EL (cell line): ENCODE results near the gene IL1RAPL2.
"Not testable (repeated sequence)": the region's sequence is repeated elsewhere in the genome, so short reads cannot be mapped to it uniquely, and the experiment has no call there.

Source experiments
- DNase-seq: peaks from one replicate; pipeline ENCODE4 v3.0.0-alpha.2; 2016

The IL1RAPL2 gene

DNA sequence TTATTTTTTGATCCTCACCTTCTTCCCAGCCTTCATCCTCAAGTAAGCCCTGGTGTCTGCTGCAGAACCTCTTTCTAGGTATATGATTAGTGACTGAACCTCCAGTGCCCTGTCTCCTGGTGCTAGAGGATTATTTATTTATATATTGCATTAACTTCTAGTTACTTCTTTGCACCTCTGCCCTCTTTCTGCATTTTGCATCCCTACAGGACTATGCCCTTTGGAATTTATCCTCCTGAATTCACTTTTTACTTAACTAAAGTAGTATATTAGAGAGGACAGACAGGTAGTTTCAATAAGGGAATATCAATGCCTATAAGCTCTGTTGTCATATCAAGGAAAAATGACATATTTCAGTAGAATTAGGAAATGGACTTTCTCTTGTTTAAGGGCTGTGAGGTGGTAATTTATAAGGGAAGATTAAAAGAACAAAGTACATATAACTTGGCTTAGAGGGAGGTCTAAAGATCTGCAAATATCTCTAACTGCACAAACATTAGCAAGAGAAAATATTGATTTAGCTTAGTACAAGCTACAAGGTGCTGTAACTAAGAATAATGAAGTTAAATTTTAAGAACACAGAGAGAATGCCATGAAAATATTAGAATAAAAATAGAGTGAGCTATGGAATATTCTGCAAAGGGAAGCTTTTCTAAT, 472.8 kb downstream of the IL1RAPL2 start:
- no peak for DNase-seq

DNA sequence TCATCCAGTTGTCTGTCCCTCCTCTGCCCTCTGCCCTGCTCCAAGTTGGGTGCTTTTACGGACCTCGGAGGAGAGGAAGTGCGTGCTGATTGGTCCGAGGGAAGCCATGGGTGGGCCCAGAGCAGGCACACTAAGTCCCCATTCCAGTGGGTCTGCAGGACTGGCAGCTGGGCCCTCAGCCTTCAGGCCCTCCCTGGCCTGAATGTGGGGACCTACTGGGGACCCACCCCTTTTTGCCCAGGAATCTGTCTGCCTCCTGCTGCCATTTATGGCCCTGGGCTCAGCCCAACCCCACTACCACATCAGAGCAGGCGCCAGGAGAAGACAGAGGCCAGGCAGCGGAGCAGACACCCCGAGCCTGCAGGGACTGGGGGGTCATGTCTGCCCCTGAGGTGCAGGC, 484.9 kb downstream of the IL1RAPL2 start:
- DNase-seq, result no peak

GRCh38 chrX:105051364-105051763, 485.4 kb downstream of the IL1RAPL2 start:
- no peak for DNase-seq

- DNase-seq, result no peak
Observed at GRCh38 chrX:105052926-105053325, 486.9 kb downstream of the IL1RAPL2 start.

DNA sequence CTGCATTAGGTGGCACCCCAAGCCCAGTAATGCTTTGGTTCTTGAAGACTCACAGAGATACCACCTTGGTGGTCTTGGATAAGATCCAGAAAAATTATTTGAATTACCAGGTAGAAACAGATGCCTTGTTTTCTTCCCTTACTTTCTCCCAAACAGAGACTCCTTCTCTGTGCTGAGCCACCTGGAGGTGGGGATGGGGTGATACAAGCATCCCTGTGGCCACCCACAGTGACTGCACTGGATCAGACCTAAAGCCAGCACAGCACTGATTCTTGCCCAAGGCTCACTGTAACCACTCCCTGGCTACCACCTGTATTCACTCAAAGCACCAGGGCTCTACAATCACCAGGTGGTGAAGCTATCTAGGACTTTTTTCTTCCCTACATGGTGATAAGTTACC, 497.7 kb downstream of the IL1RAPL2 start:
- DNase-seq, result no peak

DNA sequence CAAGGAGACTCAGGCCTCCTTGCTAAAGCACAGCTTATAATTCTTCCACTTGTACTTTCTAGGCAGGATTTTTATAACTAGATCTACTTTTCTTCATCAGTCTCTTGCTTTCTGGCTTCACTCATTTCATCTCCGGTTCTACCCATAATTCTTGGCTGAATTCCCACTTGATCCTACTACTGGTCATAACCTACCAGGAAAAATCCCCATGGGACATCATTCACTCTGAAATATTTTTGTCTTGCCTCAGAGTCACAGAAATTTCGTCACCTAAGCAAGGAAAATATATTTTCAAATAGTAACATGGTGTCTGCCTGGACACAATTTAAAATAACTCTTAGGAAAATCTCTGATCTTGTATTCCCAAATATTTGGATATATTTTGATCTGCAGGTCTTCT, 532.2 kb downstream of the IL1RAPL2 start:
- no peak for DNase-seq

DNA sequence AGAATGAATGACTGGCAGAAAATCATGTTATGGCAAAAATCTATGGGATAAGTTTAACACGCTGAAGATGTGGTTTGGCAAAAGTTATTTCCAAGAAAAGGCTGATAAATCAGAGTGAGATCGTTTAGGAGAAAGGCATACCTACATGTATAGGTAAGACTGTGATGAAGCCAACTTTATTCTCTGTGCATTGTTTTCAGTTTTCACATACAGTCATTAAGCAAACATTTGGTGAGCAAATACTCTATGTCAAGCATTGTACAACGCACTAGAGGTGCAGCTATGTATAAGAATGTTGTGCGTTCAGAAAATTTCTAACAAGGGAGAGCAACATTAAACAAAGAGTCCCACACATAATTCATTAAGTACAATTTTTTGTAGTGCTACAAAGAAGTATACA, 532.8 kb downstream of the IL1RAPL2 start:
- no peak for DNase-seq

DNA sequence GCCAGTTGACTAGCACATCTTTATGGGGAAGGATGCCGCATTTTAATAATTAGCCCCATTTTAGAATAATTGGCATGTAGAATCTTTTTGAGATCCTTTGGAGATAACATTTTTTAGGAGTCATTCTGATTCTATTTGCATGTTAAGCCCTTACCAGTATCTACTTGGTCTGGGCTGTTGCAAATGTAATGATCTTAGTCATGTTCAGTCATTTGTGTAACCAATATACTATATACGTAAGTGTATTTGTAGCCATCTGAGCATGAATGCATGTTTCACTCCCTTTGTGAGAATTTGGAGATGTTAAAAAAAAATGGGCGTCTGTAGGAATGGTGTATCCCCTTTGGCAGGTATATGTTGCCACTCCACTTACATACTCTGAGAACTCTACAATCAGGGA, 535.4 kb downstream of the IL1RAPL2 start:
- no peak for DNase-seq

GRCh38 chrX:105109936-105110335, 543.9 kb downstream of the IL1RAPL2 start:
- DNase-seq, result no peak

DNA sequence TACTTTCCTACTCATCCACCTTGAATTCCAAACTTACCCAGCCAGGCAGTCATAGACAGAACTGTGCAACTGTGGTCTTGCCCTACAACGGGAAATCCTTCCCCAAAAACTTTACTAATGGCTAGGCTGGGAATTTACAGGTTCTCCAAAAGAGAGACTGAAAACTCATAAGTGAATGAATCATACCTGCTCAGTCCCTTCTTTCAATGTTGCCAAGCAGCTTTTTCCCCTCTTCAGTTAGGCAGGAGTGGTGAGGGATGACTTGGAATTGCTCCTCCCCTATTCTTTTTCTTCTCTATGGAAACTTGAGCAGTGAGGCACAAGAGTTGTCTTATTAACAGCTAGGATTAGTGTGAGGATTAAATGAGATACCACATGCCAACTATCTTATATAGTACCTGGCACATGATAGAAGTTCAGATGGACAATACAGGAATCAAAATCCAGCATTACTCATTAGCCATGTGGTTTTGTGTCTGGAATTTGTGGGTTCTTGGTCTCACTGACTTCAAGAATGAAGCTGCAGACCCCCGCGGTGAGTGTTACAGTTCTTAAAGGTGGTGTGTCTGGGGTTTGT, 548.6 kb downstream of the IL1RAPL2 start:
- DNase-seq, result no peak

DNA sequence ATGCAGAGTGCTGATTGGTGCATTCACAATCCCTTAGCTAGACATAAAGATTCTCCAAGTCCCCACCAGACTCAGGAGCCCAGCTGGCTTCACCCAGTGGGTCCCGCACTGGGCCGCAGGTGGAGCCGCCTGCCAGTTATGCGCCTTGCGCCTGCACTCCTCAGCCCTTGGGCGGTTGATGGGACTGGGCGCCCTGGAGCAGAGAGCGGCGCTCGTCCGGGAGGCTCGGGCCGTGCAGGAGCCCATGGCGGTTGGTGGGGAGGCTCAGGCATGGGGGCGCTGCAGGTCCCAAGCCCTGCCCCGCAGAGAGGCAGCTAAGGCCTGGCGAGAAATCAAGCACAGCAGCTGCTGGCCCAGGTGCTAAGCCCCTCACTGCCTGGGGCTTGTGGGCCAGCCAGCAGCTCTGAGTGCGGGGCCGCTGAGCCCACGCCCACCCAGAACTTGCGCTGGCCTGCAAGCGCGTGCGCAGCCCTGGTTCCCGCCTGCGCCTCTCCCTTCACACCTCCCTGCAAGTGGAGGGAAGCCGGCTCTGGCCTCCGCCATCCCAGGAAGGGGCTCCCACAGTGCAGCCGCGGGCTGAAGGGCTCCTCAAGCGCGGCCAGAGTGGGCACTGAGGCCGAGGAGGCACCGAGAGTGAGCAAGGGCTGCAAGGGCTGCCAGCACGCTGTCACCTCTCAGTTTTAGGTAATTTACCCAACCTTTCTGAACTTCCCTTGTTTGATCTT, 549.8 kb downstream of the IL1RAPL2 start:
- not testable (repeated sequence) for DNase-seq

GRCh38 chrX:105116486-105116885, 550.5 kb downstream of the IL1RAPL2 start:
- no peak for DNase-seq

- no peak for DNase-seq
Observed at GRCh38 chrX:105117621-105118020, 551.6 kb downstream of the IL1RAPL2 start.

DNA sequence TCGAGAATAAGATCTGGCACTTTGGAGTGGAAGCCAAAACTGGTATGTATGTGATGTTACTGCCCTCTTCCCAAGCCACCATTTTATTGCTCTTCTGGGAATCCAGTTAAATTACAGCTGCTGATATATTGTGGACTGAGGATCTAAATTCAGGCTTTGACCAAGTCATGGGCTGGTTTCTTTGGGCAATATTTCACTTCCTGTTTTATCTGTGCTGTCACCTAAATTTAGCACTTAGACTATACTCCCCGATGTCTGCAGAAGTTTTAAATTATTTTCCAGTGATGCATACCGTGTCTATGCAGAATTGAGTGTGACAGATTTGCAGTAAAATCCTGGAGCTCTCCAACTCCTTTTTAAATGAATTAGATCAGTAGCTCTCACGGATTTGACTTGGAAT, 554.5 kb downstream of the IL1RAPL2 start:
- no peak for DNase-seq

- DNase-seq, result no peak
Observed at GRCh38 chrX:105121186-105121585, 555.2 kb downstream of the IL1RAPL2 start.

GRCh38 chrX:105126201-105126600, 560.2 kb downstream of the IL1RAPL2 start:
- DNase-seq, result no peak

DNA sequence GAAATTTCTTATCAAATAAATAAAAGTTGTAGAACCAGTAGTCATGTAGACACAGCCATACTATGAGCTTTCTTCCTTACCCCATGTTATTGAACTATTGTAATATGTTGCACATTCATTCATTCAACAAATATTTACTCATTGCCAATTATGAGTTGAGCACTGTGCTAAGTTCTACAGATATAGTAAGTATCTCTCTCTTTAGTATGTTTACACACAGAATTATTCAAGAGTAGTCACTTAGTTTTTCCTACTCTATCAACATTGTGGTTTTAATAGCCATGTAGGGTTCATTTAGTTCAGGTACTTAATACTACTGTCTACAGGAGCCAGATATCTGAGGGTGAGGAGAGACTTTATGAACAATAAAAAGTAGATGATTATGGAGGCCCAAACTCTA, 568.3 kb downstream of the IL1RAPL2 start:
- DNase-seq, result no peak

GRCh38 chrX:105136786-105137185, 570.8 kb downstream of the IL1RAPL2 start:
- DNase-seq, result no peak

GRCh38 chrX:105150036-105150435, 584.0 kb downstream of the IL1RAPL2 start:
- DNase-seq, result no peak

DNA sequence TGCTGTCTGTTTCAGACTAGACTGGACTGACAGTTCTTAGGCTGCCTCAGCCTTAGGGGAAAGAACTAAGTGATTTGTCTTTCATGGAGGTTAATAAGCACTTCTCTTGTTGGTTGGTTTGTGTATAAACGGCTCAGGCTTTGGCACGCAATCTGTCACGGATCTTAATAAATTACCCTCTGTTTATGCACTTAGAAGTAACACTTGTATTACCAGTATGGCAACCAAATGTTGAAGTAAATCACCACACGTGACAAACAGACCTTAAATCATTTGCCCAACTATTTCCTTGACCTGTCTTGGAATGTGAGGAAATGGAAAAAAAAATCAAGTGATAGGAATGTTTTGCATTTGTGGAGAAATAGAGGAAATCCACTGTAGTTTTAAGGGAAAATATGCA, 584.6 kb downstream of the IL1RAPL2 start:
- DNase-seq, result no peak

DNA sequence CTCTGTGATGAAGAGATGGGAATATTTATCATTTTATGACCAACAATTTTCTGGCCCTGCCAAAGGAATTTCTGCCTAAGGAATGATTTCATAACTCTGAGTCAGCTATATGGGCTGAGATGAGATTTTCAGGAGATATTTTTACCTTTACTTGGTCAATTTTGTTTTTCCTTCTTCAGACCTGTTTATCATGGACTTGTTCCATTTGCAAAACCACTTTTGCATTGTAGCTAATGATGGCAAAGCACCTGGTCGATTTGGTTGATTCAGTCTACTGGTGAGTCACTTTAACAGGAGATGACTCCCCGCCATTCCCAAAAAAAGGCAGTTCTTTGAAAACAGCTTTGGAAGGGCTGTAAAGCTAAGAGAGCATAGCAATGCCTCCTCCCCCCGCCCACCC, 601.2 kb downstream of the IL1RAPL2 start:
- DNase-seq, result no peak

DNA sequence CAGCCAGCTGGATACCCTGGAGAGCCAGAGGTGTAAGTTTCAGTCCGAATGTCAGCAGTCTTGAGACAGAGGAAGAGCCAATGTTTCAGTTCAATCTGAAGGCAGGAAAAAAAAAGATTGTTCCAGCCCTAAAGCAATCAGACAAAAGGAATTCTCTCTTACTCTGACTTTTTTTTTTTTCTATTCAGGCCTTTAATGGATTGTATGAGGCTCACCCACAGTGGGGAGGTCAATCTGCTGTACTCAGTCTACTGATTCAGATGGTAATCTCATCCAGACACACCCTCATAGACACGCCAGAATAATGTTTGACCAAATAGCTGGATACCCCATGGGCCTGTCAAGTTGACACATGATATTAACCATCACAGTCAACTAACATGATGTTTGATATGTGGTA, 602.6 kb downstream of the IL1RAPL2 start:
- no peak for DNase-seq

DNA sequence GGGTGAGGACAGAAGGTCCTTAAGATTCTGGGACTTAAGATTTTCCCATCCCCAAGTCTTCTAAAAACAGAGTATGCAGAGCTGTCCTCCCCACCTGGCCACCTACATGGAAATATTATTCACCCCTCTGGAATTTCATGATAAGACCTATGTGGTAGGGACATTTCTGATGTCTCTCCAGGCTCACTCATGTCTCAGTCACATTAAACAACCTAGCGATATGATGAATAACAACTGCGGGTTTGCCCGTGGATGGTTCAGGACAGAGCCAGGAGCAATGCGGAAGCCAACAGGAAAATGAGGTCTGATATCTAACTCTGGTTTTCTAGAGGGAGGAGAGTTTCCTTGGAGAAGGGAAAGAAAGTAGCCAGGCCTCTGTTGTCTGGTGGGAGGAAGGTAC, 607.1 kb downstream of the IL1RAPL2 start:
- DNase-seq, result no peak

DNA sequence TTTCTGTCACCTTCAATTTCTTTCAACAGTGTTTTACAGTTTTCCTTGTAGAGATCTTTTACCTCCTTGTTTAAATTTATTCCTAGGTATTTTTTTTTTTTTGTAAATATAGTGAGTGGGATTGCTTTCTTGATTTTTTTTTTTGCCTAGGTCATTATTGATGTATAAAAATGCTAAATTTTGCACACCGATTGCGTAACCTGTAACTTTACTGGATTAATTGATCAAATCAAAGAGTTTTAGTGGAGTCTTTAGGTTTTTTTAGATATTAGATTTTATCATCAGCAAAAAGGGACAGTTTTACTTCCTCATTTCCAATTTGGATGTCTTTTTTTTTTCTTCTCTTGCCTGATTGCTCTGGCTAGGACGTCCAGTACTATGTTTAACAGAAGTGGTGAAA, 613.6 kb downstream of the IL1RAPL2 start:
- no peak for DNase-seq

GRCh38 chrX:105189093-105189492, 623.1 kb downstream of the IL1RAPL2 start:
- no peak for DNase-seq
